Measurements from ENCODE around the gene GRIN1. TPM values are rescaled to one million over a fixed set of nuclear protein-coding genes. Genes with fewer than 3 reads are reported as not detected.

The GRIN1 gene
- total RNA-seq, 1 donor from 2014 or later, result not detected

- no peak overlapping the region for H3K27ac Mint-ChIP-seq
- H3K4me3 Mint-ChIP-seq, result no peak overlapping the region
- no peak for DNase-seq
- intact Hi-C loops (cut with micrococcal nuclease), result loop anchor here (1.0 to 10.0 kb wide), 2 partner anchors 10 to 183 kb away; partner anchors contain the start of gene PTGDS
- H3K27me3 Mint-ChIP-seq, result peaks cover 24% of the 10 kb centered on the region
- H3K9me3 Mint-ChIP-seq, result no peaks in the 10 kb centered on the region
- peaks cover 9% of the 10 kb centered on the region for H3K4me1 Mint-ChIP-seq
- H3K36me3 Mint-ChIP-seq (ENCODE audit: low read depth), result no peaks in the 10 kb centered on the region
These were observed 18.9 kb downstream of the GRIN1 start for GRCh38 chr9:137157618-137158415.

- no peaks in the 10 kb centered on the region for H3K9me3 Mint-ChIP-seq
- DNase-seq, result no peak
- intact Hi-C loops (cut with micrococcal nuclease), result loop anchor here (10.0 kb wide), 1 partner anchor 184 kb away; the partner anchor contains the start of gene PTGDS
- H3K36me3 Mint-ChIP-seq (ENCODE audit: low read depth), result no peaks in the 10 kb centered on the region
- no peak overlapping the region for H3K27ac Mint-ChIP-seq
- H3K4me3 Mint-ChIP-seq, result no peak overlapping the region
- peaks cover 9% of the 10 kb centered on the region for H3K4me1 Mint-ChIP-seq
- H3K27me3 Mint-ChIP-seq, result peaks cover 27% of the 10 kb centered on the region
These were observed 19.7 kb downstream of the GRIN1 start for GRCh38 chr9:137158625-137159024.

GRCh38 chr9:137159105-137160053 lies 20.4 kb downstream of the GRIN1 start:
- Mint-ChIP-seq H3K27ac (no peak overlapping the region), H3K36me3 (ENCODE audit: low read depth) (no peaks in the 10 kb centered on the region), H3K4me1 (peaks cover 9% of the 10 kb centered on the region), H3K9me3 (no peaks in the 10 kb centered on the region), H3K4me3 (no peak overlapping the region), H3K27me3 (peaks cover 27% of the 10 kb centered on the region)
- no peak for DNase-seq
- intact Hi-C loops (cut with micrococcal nuclease), result loop anchor here (10.0 kb wide), 2 partner anchors 185 to 315 kb away; partner anchors contain the start of genes AJM1, PHPT1 and PTGDS

- H3K4me3 Mint-ChIP-seq, result no peak overlapping the region
- H3K9me3 Mint-ChIP-seq, result no peaks in the 10 kb centered on the region
- no peak for DNase-seq
- H3K4me1 Mint-ChIP-seq, result peaks cover 9% of the 10 kb centered on the region
- H3K27ac Mint-ChIP-seq, result no peak overlapping the region
- H3K36me3 Mint-ChIP-seq (ENCODE audit: low read depth), result no peaks in the 10 kb centered on the region
- intact Hi-C loops (cut with micrococcal nuclease), result loop anchor here (10.0 kb wide), 1 partner anchor 315 kb away; the partner anchor contains the start of genes AJM1 and PHPT1
- H3K27me3 Mint-ChIP-seq, result peaks cover 27% of the 10 kb centered on the region
These were observed 21.1 kb downstream of the GRIN1 start for GRCh38 chr9:137160054-137160425.

- Mint-ChIP-seq H3K27me3 (peaks cover 25% of the 10 kb centered on the region), H3K4me3 (no peak overlapping the region), H3K27ac (no peak overlapping the region), H3K4me1 (peaks cover 9% of the 10 kb centered on the region), H3K9me3 (no peaks in the 10 kb centered on the region), H3K36me3 (ENCODE audit: low read depth) (no peaks in the 10 kb centered on the region)
- intact Hi-C loops (cut with micrococcal nuclease), result loop anchor here (10.0 kb wide), 1 partner anchor 316 kb away; the partner anchor contains the start of genes AJM1 and PHPT1
- no peak for DNase-seq
These were observed 22.0 kb downstream of the GRIN1 start for GRCh38 chr9:137160716-137161557.

GRCh38 chr9:137161558-137162486 lies 22.9 kb downstream of the GRIN1 start:
- DNase-seq, result no peak
- intact Hi-C loops (cut with micrococcal nuclease), result loop anchor here (10.0 kb wide), 1 partner anchor 317 kb away; the partner anchor contains the start of genes AJM1 and PHPT1
- Mint-ChIP-seq H3K36me3 (ENCODE audit: low read depth) (no peaks in the 10 kb centered on the region), H3K4me3 (no peak overlapping the region), H3K27ac (no peak overlapping the region), H3K27me3 (peaks cover 28% of the 10 kb centered on the region), H3K9me3 (no peaks in the 10 kb centered on the region), H3K4me1 (peaks cover 6% of the 10 kb centered on the region)

- Mint-ChIP-seq H3K4me3 (no peak overlapping the region), H3K36me3 (ENCODE audit: low read depth) (no peaks in the 10 kb centered on the region), H3K4me1 (peaks cover 6% of the 10 kb centered on the region), H3K27ac (no peak overlapping the region), H3K27me3 (peaks cover 28% of the 10 kb centered on the region), H3K9me3 (no peaks in the 10 kb centered on the region)
- no peak for DNase-seq
- intact Hi-C loops (cut with micrococcal nuclease), result loop anchor here (10.0 kb wide), 1 partner anchor 318 kb away; the partner anchor contains the start of genes AJM1 and PHPT1
These were observed 23.8 kb downstream of the GRIN1 start for GRCh38 chr9:137162505-137163364.

- no peak for DNase-seq
- no peak overlapping the region for H3K4me3 Mint-ChIP-seq
- H3K4me1 Mint-ChIP-seq, result peaks cover 6% of the 10 kb centered on the region
- intact Hi-C loops (cut with micrococcal nuclease), result loop anchor here (10.0 kb wide), 1 partner anchor 319 kb away; the partner anchor contains the start of genes AJM1 and PHPT1
- peaks cover 24% of the 10 kb centered on the region for H3K27me3 Mint-ChIP-seq
- H3K9me3 Mint-ChIP-seq, result no peaks in the 10 kb centered on the region
- H3K36me3 Mint-ChIP-seq (ENCODE audit: low read depth), result no peaks in the 10 kb centered on the region
- H3K27ac Mint-ChIP-seq, result no peak overlapping the region
These were observed 24.4 kb downstream of the GRIN1 start for GRCh38 chr9:137163365-137163715.

- no peak overlapping the region for H3K4me3 Mint-ChIP-seq
- H3K36me3 Mint-ChIP-seq (ENCODE audit: low read depth), result no peaks in the 10 kb centered on the region
- H3K27me3 Mint-ChIP-seq, result peaks cover 24% of the 10 kb centered on the region
- DNase-seq, result no peak
- H3K27ac Mint-ChIP-seq, result no peak overlapping the region
- no peaks in the 10 kb centered on the region for H3K9me3 Mint-ChIP-seq
- intact Hi-C loops (cut with micrococcal nuclease), result loop anchor here (10.0 kb wide), 1 partner anchor 319 kb away; the partner anchor contains the start of genes AJM1 and PHPT1
- H3K4me1 Mint-ChIP-seq, result peaks cover 5% of the 10 kb centered on the region
These were observed 24.9 kb downstream of the GRIN1 start for GRCh38 chr9:137163805-137164204.

- DNase-seq, result no peak
- Mint-ChIP-seq H3K27me3 (peaks cover 18% of the 10 kb centered on the region), H3K36me3 (ENCODE audit: low read depth) (no peaks in the 10 kb centered on the region), H3K4me3 (no peak overlapping the region), H3K27ac (no peak overlapping the region), H3K4me1 (no peaks in the 10 kb centered on the region), H3K9me3 (no peaks in the 10 kb centered on the region)
- intact Hi-C loops (cut with micrococcal nuclease), result loop anchor here (10.0 kb wide), 1 partner anchor 320 kb away; the partner anchor contains the start of genes AJM1 and PHPT1
These were observed 25.7 kb downstream of the GRIN1 start for GRCh38 chr9:137164370-137165249.

All from activated CD4-positive, alpha-beta T cell treated with anti-CD3 and anti-CD28 coated beads, Interleukin-2, amount 10 ng/mL, durations not matched to agents 24 days and 14 days (primary cell).